ENCODE data around the gene RARB.
A peak's percentile ranks its signal among the peaks of the same experiment; 100 is the strongest.

The RARB gene

GRCh38 chr3:25594007-25594502 is 166.0 kb downstream of the RARB start:
- peak; percentile 56 for DNase-seq (ENCODE audit: low read depth, low spot score)

- no peak for DNase-seq (ENCODE audit: low read depth, low spot score)
Observed at GRCh38 chr3:25597535-25598101, 169.6 kb downstream of the RARB start.

DNA sequence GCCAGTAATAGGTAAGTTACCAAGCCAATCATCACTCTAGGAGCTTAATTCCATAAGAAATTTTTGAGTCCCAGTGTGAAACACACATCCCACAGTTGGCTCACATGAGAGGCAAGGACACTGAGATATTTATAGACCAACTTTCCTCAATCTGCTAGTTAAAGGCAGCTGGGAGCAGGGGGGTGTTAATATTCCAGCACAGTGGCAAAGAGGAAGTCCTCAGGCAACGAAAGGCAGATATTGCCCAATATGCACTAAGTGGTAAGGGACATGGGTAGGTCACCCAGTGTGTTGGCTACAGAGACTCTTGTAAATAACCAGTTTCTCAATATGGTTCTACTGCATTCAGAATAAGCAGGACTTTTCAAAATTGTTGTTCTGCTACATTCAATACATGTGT is 175.6 kb downstream of the RARB start:
- DNase-seq (ENCODE audit: low read depth, low spot score), result no peak

- DNase-seq (ENCODE audit: low read depth, low spot score), result no peak
Observed at GRCh38 chr3:25604107-25604805, 176.2 kb downstream of the RARB start.

DNA sequence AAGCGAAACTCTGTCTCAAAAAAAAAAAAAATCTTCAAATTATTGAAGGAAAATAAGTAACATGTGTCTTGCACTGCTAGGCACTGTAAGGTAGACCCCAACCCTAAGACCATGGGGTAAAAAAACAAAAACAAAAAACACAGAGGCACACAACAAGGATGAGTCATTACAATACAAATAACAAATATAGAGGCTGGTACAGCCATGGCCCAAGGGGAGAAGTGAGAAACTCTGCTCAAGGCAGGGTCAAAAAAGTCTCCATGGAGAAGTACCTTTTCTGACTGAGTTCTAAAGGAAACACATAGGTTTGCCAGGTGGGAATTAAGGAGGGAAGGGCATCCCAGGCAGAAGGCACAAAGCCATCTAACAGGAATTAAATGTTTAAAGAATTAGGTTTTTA is 182.1 kb downstream of the RARB start:
- DNase-seq (ENCODE audit: low read depth, low spot score), result no peak

- DNase-seq (ENCODE audit: low read depth, low spot score), result no peak
Observed at GRCh38 chr3:25610779-25611178, 182.7 kb downstream of the RARB start.

GRCh38 chr3:25611193-25611592 is 183.1 kb downstream of the RARB start:
- DNase-seq (ENCODE audit: low read depth, low spot score), result no peak

DNA sequence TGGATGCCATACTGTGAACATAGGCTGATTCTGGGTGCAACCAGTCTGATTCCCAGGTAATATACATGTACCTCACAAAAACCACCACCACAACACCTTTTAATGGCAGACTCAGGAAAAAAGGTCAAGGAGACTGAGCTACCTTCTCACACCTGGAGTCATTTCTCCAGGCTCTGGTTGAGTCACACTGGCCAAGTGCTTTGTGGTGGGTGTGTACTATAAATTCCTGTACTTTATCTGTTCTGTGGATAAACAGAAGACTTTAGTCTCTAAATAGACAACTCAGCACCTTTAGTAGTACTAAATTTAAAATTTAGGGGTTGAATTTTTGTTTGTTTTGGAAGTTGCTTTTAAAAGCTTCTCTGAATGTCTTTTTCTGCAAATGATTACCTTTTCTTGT is 190.0 kb downstream of the RARB start:
- no peak for DNase-seq (ENCODE audit: low read depth, low spot score)

DNA sequence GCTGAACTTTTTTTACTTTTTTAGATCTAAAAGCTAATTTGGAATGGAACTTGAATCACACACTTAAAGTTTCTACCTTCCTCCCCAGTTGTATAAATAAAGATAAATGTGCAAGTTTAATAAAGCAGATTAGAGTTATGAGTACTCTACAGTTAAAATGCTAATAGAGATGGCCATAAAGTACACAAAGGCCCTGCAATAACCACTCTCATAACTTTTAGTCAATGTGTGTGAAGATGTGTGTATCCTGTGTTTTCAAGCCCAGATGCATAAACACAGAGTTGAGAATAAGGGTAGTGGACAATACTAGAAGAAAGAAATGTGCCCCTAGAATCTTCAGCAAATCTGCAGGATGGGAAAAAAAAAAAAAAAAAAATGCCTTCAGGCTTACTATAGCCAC is 191.3 kb downstream of the RARB start:
- DNase-seq (ENCODE audit: low read depth, low spot score), result no peak

DNA sequence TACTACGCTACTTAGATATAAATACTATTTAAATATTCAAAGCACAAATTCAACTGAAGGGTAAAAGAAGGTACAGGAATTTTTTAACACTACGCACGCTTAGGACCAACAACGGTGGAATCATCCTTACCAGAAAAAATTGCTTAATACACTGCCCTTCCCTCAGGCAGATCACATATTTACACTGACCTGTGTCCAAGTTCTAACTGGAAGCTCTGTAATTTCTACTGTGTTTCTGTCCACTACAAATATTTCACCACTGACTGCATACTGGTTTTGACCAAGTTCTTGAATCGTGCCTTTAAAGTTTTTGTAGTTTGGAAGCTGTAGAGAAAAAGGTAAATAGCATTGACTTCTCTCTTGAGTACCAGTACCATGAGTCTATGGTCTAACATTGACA is 192.4 kb downstream of the RARB start:
- DNase-seq (ENCODE audit: low read depth, low spot score), result no peak

GRCh38 chr3:25621087-25621486 is 193.0 kb downstream of the RARB start:
- DNase-seq (ENCODE audit: low read depth, low spot score), result no peak

DNA sequence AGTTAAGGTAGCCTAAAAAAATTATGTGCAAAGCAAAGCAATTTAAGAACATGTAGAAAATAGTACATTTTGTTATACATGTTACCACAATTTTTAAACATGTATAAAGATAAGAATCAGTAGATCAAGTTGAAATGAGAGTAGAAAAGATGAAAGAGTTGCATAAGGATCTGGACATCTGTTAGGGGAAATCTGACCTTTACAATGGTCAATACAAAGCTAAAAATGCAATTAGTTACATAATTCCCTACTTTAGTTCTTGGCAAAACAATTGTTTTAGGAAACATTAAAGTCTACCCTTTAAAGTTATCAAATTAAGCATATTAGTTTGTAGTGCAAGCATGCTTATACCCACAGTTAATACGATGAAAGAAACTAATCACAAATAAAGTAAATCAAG is 203.9 kb downstream of the RARB start:
- DNase-seq (ENCODE audit: low read depth, low spot score), result no peak

GRCh38 chr3:25633919-25634318 is 205.9 kb downstream of the RARB start:
- DNase-seq (ENCODE audit: low read depth, low spot score), result no peak

DNA sequence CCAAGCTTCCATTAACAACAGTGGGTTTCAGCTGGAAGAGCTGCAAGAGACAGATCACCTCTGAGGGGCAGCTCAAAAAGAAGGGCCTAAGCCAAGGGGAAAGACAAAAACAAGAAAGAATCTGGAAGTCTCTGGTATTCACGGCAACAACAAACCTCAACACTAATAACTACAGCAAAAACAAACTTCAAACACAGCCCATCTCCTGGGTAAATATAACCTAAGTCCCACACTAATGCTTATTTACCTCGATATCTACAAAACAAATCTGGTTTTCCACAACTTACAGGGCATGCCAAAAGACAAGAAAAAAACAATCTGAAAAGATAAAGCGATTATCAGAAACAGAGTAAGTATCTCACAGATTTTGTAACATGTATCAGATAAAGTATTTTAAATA is 207.0 kb downstream of the RARB start:
- DNase-seq (ENCODE audit: low read depth, low spot score), result no peak
